NCI-H2029 treated with DMSO at 0.1 percent for 48 hours (cell line): ENCODE data around the gene POMP.
A peak's percentile ranks its signal among the peaks of the same experiment; 100 is the strongest.

Source experiments
- DNase-seq: peaks from one replicate; lab custom pipeline; 2025; lab: John Stamatoyannopoulos, UW

The POMP gene

GRCh38 chr13:28697441-28697840 lies 38.5 kb downstream of the POMP start:
- no peak for DNase-seq

DNA sequence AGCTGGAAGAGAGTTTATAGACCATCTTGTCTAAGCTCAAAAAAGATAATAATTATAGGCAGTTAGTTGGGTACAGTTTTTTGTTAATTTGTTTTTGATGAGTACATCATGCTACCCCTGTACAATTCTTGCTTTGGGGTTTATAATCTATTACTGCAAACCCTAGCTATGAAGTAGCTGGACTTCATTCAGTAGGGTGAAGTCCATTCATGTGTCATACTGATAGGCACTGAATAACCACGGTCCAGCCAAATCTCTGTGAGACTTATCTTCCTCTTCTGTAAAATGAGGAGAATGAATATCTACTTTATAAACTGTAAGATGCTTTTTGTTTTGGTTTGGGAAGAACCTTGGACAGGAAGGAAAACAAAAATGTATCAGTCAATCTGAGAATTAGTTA lies 40.3 kb downstream of the POMP start:
- no peak for DNase-seq

GRCh38 chr13:28704282-28704681 lies 45.4 kb downstream of the POMP start:
- DNase-seq: no peak

DNA sequence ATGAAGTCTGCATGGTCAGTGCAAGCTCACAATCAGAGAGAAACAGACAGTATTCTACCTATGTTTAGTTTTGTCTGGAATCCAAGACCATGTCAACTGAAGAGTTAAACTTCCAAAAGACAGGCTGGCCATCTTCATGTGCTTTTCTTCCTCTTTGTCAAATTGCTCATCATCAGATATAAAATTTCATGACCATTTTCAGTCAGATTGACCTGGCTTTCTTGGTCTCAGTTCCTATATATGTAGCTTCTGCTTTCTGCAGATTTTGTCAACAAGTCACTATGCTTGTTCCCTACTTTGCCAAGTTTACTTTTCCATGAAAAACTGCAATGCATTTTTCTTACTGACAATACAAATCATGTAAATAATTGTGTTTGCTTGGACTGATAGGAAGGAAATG lies 46.0 kb downstream of the POMP start:
- no peak for DNase-seq

DNA sequence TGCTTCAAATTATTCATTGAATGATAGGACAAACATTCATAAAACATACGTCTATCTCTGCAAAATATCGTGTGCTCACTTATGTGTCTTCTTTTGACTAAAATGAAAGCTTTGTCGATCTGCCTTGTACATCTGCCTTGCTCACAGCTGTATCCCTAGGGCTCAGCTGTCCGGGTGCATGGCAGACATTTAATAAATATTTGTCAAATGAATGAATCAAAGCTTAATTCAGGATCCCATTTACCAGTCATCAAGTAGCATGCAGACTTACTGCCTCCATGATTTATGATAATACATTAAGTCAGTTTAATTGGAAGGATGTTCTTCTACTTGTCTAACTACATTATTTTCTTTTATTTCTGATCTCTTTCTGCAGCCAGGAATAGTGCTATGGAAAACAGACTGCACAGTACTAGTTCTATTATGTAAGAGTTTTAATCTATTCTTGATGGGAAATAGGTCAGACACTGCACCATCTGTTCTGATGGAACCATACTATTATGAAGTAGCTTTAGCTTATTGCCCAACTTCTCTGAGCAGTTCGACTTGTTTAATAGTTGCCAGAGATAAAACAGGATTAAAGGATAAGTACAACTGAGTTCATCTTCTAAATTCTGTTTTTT lies 46.6 kb downstream of the POMP start:
- DNase-seq: no peak

DNA sequence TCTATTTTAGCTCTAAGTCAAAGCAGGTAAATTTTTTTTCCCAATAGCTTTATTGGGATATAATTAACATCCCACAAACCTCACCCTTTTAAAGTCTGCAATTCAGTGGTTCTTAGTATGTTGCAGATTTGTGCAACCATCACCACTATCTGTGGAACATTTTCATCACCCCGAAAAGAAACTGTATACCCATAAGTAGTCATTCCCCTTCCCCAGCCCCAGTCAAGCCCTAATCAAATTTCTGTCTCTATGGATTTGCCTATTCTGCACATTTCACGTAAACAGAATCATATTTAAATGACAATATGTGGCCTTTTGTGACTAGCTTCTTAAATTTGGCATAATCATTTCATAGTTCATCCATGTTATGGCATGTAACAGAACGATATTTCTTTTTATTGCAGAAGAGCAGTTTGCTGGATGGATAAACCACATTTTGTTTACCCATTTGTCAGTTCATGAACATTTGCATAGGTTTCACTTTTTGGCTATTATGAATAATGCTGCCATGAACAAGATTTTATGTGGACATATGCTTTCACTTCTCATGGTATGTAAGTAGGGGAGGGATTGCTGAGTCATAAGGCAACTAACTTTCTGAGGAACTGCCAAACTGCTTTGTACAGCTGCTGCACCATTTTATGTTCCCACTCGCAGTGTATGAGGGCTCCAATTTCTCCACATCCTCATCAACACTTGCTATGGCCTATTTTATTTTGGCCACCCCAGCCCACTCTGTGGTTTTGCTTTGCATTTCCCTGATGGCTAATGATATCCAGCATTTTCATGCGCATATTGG lies 48.9 kb downstream of the POMP start:
- no peak for DNase-seq

- no peak for DNase-seq
Measured at GRCh38 chr13:28710161-28710560, 51.2 kb downstream of the POMP start.

DNA sequence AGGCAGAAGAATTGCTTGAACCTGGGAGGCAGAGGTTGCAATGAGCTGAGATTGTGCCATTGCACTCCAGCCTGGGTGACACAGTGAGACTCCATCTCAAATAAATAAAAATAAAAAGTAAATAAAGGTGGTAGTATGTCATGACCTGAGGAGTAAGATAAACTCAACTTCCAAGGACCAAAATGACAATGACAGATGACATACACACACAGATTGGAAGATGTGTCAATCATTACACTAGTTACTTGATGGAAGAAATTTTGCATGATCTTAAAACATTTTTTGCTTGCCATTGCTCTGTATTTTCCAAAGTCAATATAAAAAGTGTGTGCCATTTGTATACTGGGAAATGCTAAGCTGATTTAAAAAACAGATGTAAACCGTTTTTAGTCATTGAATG lies 55.7 kb downstream of the POMP start:
- DNase-seq: no peak

GRCh38 chr13:28716511-28716910 lies 57.6 kb downstream of the POMP start:
- DNase-seq: no peak

DNA sequence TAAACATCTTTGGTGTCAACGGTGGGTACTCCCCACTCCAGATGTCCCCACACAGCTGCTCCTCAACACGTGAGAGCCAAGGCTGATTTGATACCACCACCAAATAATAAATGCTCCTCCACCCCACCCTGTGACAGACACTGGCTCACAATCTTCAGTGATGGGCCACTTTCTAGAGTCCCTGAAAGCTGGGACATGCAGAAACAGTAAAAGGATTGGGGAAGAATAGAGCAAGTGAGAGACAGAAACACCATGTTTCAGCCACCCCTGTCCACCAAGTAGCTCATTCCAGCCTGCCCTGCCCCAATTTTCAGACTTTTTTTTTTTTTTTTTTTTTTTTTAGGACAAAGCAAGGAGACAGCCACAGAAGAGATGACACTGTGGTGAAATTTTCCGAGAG lies 58.2 kb downstream of the POMP start:
- DNase-seq: no peak

- no peak for DNase-seq
Measured at GRCh38 chr13:28718196-28718542, 59.2 kb downstream of the POMP start.

- peak; percentile 53 for DNase-seq
Measured at GRCh38 chr13:28718543-28719226, 59.8 kb downstream of the POMP start, which contains the start of gene SLC46A3. Gene SLC46A3, minus strand, starts transcription at chr13:28718970. Its CDS starts 972 bp downstream, at chr13:28717998.

DNA sequence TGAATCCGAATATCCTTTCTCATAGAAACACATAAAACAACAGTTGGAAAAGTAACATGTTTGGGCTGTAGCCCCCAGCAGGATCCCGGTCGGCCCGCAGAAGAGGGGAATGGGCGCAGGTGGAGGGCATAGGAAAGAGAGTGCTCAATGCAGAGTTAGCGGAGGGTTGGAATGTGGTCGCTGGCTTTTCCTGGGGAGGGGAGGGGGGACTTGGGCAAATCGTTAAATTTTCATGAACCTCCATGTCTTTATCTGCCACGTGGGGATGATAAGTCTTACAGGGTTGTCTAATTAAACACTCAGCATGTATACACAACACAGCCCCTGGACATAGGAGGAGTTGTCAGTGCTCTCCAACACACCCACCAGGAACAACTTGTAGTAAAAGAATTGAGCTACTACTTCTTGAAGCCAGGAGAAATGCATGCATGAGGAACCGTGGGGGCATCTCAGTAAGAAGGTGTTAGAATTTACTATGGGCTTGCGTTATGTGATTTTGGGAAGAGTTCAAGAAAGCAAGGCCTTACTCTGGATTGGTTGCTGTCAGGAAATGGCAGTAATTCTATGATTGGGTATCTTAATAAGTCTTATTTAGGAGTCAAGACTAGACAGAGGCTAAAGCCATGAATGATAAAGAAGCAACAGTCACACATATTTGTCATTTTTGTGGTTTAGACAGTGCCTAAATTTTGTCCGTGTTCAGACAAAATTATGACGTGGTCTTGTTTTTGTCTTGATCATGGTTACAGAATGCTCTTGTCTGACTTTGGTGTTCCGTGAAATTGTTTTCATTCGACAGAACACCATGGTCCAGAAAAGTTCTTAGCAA lies 60.5 kb downstream of the POMP start:
- no peak for DNase-seq

GRCh38 chr13:28723806-28724205 lies 64.9 kb downstream of the POMP start:
- DNase-seq: no peak

GRCh38 chr13:28725046-28725610 lies 66.2 kb downstream of the POMP start:
- no peak for DNase-seq
